Measurements from ENCODE around the gene TNS3.

DNA sequence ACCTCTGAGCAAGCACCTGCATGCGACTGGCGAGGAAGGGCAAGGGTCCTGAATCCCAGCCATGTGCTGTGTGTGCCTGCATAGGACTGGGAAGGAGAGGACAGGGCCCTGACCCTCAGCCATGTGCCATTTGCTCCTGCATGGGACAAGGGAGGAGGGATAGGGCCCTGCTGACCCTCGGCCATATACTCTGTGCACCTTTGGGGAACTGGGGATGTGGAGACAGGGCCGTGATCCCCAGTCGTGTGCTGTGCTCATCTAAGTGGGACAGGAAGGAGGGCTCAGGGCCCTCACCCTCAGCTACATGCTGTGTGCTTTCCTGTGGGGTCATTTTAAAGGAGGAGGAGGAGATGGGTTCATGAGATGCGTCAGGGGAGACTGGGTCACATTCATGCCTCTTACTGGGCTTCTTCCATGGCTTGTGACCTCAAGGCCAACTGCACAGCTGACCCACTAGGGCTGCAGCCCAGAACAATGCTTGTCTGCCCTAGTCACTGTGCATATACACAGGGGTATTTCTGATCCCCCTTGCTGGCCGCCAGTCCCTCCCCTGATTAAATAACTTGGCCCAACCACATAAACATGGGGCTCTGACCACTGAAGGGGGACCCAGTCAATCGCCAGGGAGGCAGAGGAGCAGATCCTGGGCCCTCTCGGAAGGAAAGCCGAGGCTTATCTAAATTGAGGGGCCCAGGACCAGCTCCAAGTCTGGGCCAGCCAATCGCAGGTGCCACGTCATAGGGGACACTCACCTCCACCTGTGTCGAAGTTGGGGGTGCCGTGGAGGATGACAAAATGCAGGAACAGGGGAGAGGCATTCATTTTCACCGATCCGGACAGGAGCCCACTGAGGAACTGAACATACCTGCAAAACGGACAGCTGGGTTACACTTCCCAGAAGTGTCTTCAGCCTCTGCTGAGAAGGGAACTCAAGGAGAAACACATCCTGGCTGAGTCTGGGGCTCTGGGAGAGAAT lies 167.3 kb downstream of the TNS3 start:
- TF ChIP-seq, protein P1, sequence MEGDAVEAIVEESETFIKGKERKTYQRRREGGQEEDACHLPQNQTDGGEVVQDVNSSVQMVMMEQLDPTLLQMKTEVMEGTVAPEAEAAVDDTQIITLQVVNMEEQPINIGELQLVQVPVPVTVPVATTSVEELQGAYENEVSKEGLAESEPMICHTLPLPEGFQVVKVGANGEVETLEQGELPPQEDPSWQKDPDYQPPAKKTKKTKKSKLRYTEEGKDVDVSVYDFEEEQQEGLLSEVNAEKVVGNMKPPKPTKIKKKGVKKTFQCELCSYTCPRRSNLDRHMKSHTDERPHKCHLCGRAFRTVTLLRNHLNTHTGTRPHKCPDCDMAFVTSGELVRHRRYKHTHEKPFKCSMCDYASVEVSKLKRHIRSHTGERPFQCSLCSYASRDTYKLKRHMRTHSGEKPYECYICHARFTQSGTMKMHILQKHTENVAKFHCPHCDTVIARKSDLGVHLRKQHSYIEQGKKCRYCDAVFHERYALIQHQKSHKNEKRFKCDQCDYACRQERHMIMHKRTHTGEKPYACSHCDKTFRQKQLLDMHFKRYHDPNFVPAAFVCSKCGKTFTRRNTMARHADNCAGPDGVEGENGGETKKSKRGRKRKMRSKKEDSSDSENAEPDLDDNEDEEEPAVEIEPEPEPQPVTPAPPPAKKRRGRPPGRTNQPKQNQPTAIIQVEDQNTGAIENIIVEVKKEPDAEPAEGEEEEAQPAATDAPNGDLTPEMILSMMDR (IDR thresholded peaks at IDR 0.05) = no peak
- no peak for TF ChIP-seq POLR2A (IDR thresholded peaks at IDR 0.05)
